GM19397 (cell line): Measurements from ENCODE around the gene NAP1L4.

Experiments used
- ATAC-seq: cut with Tn5 transposase; IDR thresholded peaks from one replicate; pipeline ENCODE4 v1.9.1; 2021; ENCODE audit warnings: mild to moderate bottlenecking, moderate library complexity; ENCODE audit not compliant: unreplicated experiment

Gene NAP1L4

GRCh38 chr11:2963761-2964160, 28.4 kb downstream of the NAP1L4 start:
- ATAC-seq, result no peak

- no peak for ATAC-seq
Observed at GRCh38 chr11:2963112-2963754, 28.9 kb downstream of the NAP1L4 start.

DNA sequence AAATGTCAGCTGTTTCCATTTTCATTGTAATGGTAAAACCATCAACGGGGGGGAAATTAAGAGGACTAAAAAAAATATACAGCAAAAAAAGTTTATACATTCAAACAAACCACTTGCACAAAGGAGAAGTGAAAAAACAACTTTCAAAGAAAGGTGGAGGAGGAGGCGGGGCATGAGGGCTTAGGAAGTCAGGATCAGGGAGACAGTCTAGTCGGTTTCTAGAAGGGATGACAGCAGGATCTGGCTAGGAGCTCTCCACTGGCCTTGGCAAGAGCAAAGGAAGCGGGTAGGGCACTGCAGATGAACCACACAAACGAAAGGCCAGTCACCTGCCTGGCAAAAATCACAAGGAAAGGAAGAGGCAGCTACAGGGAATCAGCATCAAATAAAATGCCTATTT, 31.0 kb downstream of the NAP1L4 start:
- ATAC-seq, result no peak

DNA sequence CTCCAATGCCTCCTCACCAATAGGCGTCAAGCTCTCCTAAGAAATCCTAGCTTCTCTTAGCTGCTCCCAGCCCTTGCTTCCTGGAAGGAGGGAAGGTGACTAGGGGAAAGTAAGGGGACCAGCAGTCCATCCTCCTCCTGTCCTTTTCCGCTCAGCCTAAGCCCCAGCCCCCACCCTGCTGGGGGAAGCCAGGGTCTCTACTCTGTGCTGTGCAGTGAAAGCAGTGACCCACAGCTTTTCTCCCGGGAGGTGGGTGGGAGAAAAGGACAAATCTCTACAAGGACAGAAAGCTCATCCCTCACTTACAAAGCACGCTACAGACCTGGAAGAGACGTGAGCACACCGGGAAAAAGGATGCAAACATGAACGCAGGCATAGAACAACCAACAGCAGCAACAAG, 32.0 kb downstream of the NAP1L4 start:
- no peak for ATAC-seq

GRCh38 chr11:2958251-2958650, 33.9 kb downstream of the NAP1L4 start:
- ATAC-seq, result no peak

GRCh38 chr11:2955906-2956476, 36.1 kb downstream of the NAP1L4 start:
- ATAC-seq, result no peak

DNA sequence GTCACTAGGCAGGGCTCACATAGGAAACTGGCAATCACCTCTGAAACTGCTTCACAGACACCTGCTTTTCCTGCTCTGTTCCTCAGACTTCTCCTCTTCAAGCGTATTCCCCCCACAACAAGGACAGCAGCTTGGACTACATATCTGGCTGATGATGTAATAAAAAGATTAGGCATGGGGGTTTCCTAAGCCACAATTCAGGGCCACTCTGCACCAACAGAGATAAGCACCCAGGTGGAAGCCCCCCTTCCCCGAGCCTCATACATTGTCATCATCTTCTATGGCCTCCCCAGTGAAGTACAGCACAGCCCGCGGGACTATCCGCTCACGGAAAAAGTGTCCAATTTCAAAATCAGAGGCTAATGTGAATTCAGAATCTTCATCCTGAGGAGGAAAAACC, 37.9 kb downstream of the NAP1L4 start:
- no peak for ATAC-seq

DNA sequence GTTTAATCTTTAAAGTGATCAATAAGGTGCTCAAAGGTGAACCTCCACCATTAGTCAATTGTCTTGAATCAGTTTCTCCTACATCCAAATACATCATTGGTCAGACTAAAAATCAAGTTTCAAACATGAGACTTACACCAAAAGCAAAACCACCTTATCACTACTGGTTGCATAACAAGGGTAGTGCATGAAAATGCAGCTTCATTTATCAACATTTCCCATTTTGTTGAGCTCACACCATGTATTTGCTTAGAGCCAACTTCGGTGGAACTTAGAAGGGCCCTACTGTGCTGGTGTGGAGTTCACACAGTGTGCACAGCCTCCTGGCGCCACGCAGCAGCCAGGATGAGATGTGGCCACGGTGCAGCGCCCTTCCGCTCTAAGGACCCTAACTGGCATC, 39.8 kb downstream of the NAP1L4 start:
- no peak for ATAC-seq

GRCh38 chr11:2951231-2952110, 40.7 kb downstream of the NAP1L4 start:
- no peak for ATAC-seq

DNA sequence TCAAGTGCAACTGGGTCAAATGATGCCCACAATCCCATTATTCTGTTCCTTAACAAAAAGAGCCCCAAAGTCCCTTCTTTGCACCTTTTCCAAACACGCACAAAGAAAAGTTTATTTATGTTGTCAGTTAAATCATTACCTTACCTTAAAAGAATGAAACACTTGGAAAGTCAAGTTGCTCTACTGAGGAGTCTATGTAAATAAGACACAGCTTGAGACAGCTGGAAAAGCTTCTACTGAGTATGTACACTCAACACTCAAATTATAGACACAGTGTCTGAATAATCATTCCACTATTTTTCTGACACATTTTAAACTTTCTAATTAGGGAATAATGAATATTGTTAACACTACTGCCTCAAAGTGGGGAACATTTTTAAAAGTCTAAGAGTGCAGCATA, 41.3 kb downstream of the NAP1L4 start:
- ATAC-seq, result no peak

GRCh38 chr11:2949920-2950319, 42.2 kb downstream of the NAP1L4 start:
- ATAC-seq, result no peak

DNA sequence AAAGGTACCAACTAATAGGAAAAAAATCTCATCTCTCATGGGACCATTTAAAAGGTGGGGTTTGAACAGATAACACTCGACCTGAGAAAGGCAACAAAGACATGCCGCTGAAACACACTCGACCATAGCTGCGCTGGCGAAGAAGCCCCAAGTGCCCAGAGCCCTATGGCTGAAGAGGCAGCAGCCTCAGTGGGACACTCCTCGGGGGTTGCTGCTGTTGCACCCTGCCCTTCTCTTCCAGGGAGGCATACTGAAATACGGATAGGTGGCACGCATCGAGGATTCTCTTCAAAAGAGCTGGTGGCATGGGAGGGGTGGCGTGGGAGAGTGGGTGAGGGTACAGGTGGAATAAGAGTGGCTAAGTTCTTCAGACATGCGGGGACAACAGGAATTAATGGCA, 44.4 kb downstream of the NAP1L4 start:
- ATAC-seq, result no peak

- ATAC-seq, result no peak
Observed at GRCh38 chr11:2945757-2946287, 46.3 kb downstream of the NAP1L4 start.

DNA sequence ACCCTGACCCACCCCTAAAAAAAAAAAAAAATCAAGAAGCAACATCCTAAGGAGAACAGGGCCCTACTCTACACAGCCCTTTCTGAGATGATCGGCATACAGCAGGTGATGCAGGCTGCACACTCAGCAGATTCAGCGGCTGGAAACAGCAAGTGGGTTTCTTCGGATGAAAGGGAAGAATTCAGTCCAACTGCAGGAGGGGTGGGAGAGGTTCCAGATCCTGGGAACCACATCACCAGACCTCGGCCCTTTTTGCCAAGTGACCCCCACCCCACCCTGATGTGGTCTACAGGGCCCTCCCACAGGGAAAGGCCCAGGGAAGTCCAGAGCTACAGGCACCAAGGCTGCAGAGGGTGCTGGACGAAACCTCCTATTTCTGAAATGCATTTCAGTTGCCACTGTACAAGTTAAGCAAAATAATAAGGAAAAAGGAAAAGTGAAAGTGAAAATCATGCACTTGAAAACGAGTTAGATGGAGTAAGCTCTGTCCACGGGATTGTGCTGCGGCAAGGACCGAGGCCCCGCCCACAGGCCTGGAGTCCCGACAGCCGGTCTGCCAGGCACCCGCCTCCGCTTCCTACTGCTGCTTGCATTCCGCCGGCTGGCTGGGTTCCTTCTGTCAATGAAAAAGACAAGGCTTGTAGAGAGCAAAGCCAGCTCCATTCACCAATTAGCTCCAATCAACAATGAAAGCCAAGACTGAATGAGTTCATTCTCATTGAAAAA, 46.9 kb downstream of the NAP1L4 start:
- ATAC-seq, result no peak

DNA sequence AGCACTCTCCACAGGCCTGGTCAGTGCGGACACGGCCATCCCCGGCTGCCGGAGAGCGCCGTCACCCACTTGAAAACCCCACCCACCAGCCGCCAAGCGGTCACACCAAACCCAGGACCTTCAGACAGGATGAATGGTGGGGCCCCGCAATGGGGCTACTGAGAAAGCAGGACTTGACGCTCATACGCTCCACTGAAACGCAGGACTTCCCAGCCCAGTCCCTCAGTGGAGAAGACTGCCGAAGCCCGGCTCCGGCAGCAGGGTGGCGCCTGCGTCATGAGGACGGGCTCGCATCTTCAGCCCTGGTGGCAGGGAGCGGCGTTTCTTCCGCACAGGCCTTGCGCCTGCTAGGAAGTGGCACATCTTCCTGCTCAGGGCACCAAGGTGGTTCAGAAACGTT, 47.6 kb downstream of the NAP1L4 start:
- ATAC-seq, result no peak

DNA sequence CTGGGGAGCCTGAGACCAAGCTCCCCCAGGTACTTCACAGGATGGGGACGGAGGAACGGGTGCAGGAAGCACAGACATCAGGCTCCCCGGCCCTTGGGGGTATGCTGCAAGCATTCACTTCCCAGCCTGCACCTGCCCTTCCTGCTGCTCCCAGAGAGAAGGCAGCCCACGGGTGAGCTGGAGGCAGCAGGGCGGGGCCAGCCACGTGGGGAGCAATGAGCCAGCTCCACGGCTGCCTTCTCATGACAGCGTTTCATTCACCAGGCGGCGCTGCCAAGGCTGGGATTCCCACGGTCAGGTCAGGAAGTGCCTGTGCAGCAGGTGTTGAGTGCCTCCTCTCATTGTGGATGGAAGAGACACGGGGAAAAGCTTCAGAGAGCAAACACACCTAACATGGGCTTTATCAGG, 48.4 kb downstream of the NAP1L4 start:
- no peak for ATAC-seq

DNA sequence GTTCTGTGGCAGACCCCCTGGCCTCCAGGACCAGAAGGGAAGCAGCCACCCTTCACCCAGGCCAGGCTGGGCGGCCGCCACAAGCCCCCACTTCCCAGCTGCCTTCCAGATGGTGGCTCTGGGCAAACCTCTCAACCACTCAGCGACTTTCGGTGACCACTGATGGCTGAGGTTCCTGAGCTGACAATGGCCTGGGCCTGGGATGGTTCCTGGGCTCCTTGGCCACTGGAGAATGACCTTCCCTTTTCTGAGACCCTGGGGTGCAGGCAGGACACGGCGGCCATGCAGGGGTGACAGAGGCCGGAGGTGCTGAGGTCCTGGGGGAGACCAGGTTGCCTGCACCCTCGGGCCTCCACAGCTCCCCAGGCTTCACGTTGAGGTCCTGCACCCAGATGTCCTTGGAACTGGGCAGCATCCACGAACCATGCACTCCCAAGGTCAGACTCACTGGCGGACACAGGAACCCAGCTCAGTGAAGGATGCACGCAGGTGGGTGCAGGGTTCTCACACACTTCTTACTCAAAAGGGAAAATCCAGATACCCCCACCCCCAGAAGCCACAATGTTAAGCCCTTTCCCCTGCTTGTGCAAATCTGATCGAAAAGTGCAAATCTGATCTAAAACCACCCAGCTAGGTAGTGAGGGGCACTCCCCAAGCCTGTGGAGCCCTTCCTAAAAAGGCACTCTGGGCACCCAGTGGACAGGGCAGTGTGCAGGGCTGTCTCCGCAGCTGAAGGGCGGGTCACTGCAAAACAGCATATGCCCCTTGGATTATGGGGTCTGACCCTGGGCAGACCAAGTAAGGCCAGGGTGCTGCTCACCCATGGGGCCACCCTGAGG, 49.0 kb downstream of the NAP1L4 start:
- no peak for ATAC-seq

DNA sequence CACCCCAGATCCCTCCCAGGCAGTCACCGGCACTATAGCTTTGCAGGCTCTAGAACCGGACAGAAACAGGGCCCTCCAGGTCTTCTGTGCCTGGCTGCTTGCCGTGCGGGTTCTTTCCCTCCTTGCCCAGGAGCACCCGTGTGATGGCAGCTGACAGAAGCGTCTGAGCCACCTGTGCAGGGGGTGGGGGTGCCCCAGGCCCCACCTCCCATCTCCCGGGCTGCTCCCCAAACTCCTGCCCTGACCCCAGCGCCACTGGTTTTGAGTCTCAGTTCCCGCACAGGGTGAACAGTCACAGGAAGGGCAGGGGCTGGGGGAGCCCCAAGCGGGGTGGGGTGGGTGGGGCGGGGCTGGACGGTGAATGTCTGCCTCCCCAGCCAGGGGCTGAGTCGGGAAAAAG, 49.7 kb downstream of the NAP1L4 start:
- no peak for ATAC-seq

- ATAC-seq, result no peak
Observed at GRCh38 chr11:2940921-2941821, 51.0 kb downstream of the NAP1L4 start.
